ENCODE measurements around the gene MRPS18A.

MRPS18A gene

DNA sequence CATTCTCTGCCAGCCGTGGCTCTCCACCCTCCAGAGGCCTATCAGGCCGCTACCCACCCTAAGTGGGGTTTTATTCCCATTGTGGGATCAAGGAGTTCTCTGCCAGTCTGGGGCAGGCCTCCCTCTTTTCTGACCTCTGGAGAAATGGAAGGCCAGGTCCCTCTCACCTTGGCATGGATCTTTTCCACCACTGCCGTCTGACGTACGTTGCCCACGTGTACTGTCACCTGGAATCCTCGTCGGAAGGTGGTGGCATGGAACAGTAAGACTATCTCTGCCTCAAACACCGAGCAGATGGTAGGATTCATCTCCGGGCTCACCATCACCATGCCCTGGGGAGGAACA, 65.8 kb downstream of the MRPS18A start:
- Mint-ChIP-seq H3K4me1 (ENCODE audit: low read depth) (peaks cover 28% of the 10 kb centered on the region), H3K27me3 (no peaks in the 10 kb centered on the region), H3K4me3 (no peak overlapping the region), H3K27ac (no peak overlapping the region), H3K36me3 (ENCODE audit: low read depth) (peaks cover 70% of the 10 kb centered on the region), H3K9me3 (no peaks in the 10 kb centered on the region)
- intact Hi-C loops (cut with micrococcal nuclease) = no loop called here

Measured in dendritic cell treated with granulocyte-macrophage colony-stimulating factor and Interleukin-4, amounts not matched to agents 40 ng/mL and 50 ng/mL, for 4 days (primary cell).